Ascending aorta (tissue), 2 donors: ENCODE results near the gene SCP2D1. TPM values are rescaled to one million over a fixed set of nuclear protein-coding genes. Genes with fewer than 3 reads are reported as not detected.

Source experiments
- DNase-seq, 2 donors: peaks; one replicate each; pipeline ENCODE4 v3.0.0-alpha.2; 2019; ENCODE audit warnings: low spot score in 2 of 2
- H3K27ac ChIP-seq, 2 donors: fragments of 200-600 bp; sonication (generic); one replicate each; pipeline ENCODE4 v1.5.1; 2016 to 2017; ENCODE audit warnings: mild to moderate bottlenecking in 1 of 2
- H3K27me3 ChIP-seq: fragments of 200-600 bp; sonication (generic); one replicate; pipeline ENCODE4 v1.5.1; 2017
- H3K36me3 ChIP-seq, 2 donors: fragments of 200-600 bp; sonication (generic); one replicate each; pipeline ENCODE4 v1.5.1; 2016
- H3K4me1 ChIP-seq, 2 donors: fragments of 200-600 bp; sonication (generic); one replicate each; pipeline ENCODE4 v1.5.1; 2016 to 2017; ENCODE audit warnings: mild to moderate bottlenecking in 1 of 2
- H3K4me3 ChIP-seq, 2 donors: fragments of 200-600 bp; sonication (generic); one replicate each; pipeline ENCODE4 v1.5.1; 2016 to 2017; ENCODE audit warnings: mild to moderate bottlenecking in 1 of 2
- H3K9me3 ChIP-seq, 2 donors: fragments of 200-600 bp; sonication (generic); one replicate each; pipeline ENCODE4 v1.5.1; 2016
- CTCF ChIP-seq, 3 experiments: fragments of 200-600 bp in 2 of 3; fragments of 450-650 bp in 1 of 3; sonication (generic) in 2 of 3; IDR thresholded peaks; one replicate each; pipeline ENCODE4 v1.5.1; 2016 to 2019; ENCODE audit warnings: antibody characterized with exemption in 3 of 3, mild to moderate bottlenecking in 1 of 3, moderate library complexity in 1 of 3
- intact Hi-C: fragments of 100-400 bp; cut with DNase I; formaldehyde crosslinking; loops from one replicate; pipeline ENCODE4 v1.15.1; 2023
- total RNA-seq: library from RNA; depleted of rRNA; stranded (reverse); fragments of >200 nt; gene quantifications from one replicate; pipeline ENCODE4 v1.1.0, GENCODE V29; 2016

Gene SCP2D1
- total RNA-seq, 1 donor from 2014 or later: not detected

- DNase-seq: no peak
- H3K4me1 ChIP-seq: peaks cover 0 to 10% of the 10 kb centered on the region in 2 donors
- H3K27ac ChIP-seq: no peak overlapping the region
- intact Hi-C loops: loop anchor here (5.0 kb wide), 1 partner anchor 64 kb away; no protein-coding TSS in a partner anchor
- no peak overlapping the region for H3K4me3 ChIP-seq
- TF ChIP-seq CTCF (IDR thresholded peaks at IDR 0.05): no peak
- H3K36me3 ChIP-seq: no peaks in the 10 kb centered on the region
- H3K9me3 ChIP-seq: peaks cover 0 to 6% of the 10 kb centered on the region in 2 donors
- H3K27me3 ChIP-seq: no peaks in the 10 kb centered on the region
Observed at GRCh38 chr20:18855882-18856281, 42.3 kb downstream of the SCP2D1 start.

GRCh38 chr20:18856873-18857272, 43.3 kb downstream of the SCP2D1 start:
- TF ChIP-seq CTCF (IDR thresholded peaks at IDR 0.05): no peak
- Histone ChIP-seq H3K27ac (peak overlapping the region; percentile 83 to 84), H3K36me3 (no peaks in the 10 kb centered on the region), H3K4me1 (peaks cover 0 to 10% of the 10 kb centered on the region in 2 donors), H3K4me3 (no peak overlapping the region), H3K9me3 (peaks cover 0 to 6% of the 10 kb centered on the region in 2 donors), H3K27me3 (no peaks in the 10 kb centered on the region)
- no peak for DNase-seq
- intact Hi-C loops: loop anchor here (5.0 kb wide), 1 partner anchor 65 kb away; no protein-coding TSS in a partner anchor

GRCh38 chr20:18857640-18858039, 44.1 kb downstream of the SCP2D1 start:
- no peaks in the 10 kb centered on the region for H3K36me3 ChIP-seq
- no peak for DNase-seq
- H3K27ac ChIP-seq: peak overlapping the region; percentile 83 to 84

GRCh38 chr20:18858816-18859215, 45.2 kb downstream of the SCP2D1 start:
- H3K4me3 ChIP-seq: no peak overlapping the region
- TF ChIP-seq CTCF (IDR thresholded peaks at IDR 0.05): no peak
- peaks cover 0 to 6% of the 10 kb centered on the region in 2 donors for H3K9me3 ChIP-seq
- H3K4me1 ChIP-seq: peaks cover 0 to 10% of the 10 kb centered on the region in 2 donors
- no peak for DNase-seq
- H3K27me3 ChIP-seq: no peaks in the 10 kb centered on the region
- intact Hi-C loops: loop anchor here (5.0 kb wide), 1 partner anchor 67 kb away; no protein-coding TSS in a partner anchor
- peak overlapping the region; percentile 83 to 84 for H3K27ac ChIP-seq
- H3K36me3 ChIP-seq: no peaks in the 10 kb centered on the region

More at GRCh38 chr20:18857640-18858039, 44.1 kb downstream of the SCP2D1 start:
- TF ChIP-seq CTCF (IDR thresholded peaks at IDR 0.05): no peak
- Histone ChIP-seq H3K9me3 (peaks cover 0 to 6% of the 10 kb centered on the region in 2 donors), H3K4me3 (no peak overlapping the region), H3K27me3 (no peaks in the 10 kb centered on the region), H3K4me1 (peaks cover 0 to 10% of the 10 kb centered on the region in 2 donors)
- intact Hi-C loops: loop anchor here (5.0 kb wide), 1 partner anchor 65 kb away; no protein-coding TSS in a partner anchor

Other genes with a start within 250 kb of the SCP2D1 start
- gene SMIM26, start 246.4 kb upstream of the SCP2D1 start, total RNA-seq: 67.7 TPM
- gene DTD1, start 225.7 kb upstream of the SCP2D1 start, total RNA-seq: 34.9 TPM